Nephron progenitor cell (in vitro differentiated cells): ENCODE measurements around the gene MRPL52.

ENCODE experiments used
- DNase-seq: peaks from one replicate; pipeline ENCODE4 v3.0.0; 2021
- H3K27ac Mint-ChIP-seq: 2 replicates; pipeline ENCODE4 v1.8.0; 2021; ENCODE audit warnings: mild to moderate bottlenecking, moderate library complexity, mixed read lengths
- H3K27me3 Mint-ChIP-seq: 2 replicates; pipeline ENCODE4 v1.8.0; 2021; ENCODE audit warnings: mild to moderate bottlenecking, low read depth, mixed read lengths; ENCODE audit not compliant: poor library complexity
- H3K36me3 Mint-ChIP-seq: 2 replicates; pipeline ENCODE4 v1.8.0; 2021; ENCODE audit warnings: low read depth, mixed read lengths
- H3K4me1 Mint-ChIP-seq: 2 replicates; pipeline ENCODE4 v1.8.0; 2021; ENCODE audit warnings: mixed read lengths
- H3K4me3 Mint-ChIP-seq: 2 replicates; pipeline ENCODE4 v1.8.0; 2021; ENCODE audit warnings: mild to moderate bottlenecking, moderate library complexity, mixed read lengths
- H3K9me3 Mint-ChIP-seq: 2 replicates; pipeline ENCODE4 v1.8.0; 2021; ENCODE audit warnings: mild to moderate bottlenecking, moderate library complexity, mixed read lengths
- TF ChIP-seq, protein P1 (sequence below): fragments of 200-600 bp; sonication (generic); IDR thresholded peaks from 2 replicates; pipeline ENCODE4 v1.5.0; 2021; ENCODE audit warnings: antibody characterized with exemption

The MRPL52 gene

DNA sequence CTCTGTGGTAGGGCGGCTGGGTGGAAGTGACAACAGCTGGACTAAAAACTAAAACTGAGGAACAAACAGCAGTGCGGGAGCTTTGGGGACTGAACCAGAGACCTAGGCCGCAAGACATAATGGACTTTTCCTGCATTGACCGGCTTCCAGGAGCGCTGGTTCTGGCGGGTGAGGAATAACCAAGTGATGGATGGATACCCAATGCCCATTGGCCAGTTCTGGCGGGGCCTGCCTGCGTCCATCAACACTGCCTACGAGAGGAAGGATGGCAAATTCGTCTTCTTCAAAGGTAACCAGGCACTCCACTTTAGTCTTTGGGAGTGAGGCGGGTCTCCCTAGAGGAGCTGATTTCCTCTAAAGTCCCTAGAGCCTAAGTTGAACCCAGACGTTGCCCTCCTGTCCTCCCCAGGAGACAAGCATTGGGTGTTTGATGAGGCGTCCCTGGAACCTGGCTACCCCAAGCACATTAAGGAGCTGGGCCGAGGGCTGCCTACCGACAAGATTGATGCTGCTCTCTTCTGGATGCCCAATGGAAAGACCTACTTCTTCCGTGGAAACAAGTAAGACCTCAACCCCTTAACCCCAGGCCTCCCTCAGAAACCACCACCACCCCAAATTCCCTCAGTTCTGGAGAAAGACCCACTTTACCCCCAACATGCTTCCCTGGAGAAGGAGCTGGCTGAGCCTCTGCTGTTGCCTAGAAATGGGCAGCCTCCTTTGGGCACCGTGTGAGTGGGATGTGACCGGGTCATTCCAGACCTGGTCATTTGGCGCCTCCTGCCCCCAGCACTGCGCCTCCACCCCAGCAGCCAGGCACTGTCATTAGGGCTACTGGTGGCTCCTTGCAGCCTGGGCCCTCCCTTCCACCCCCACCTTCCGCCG is 14.8 kb downstream of the MRPL52 start:
- H3K27ac Mint-ChIP-seq, result peak overlapping the region; percentile 69
- no peaks in the 10 kb centered on the region for H3K27me3 Mint-ChIP-seq
- no peaks in the 10 kb centered on the region for H3K9me3 Mint-ChIP-seq
- H3K4me3 Mint-ChIP-seq, result no peak overlapping the region
- peaks cover 59% of the 10 kb centered on the region for H3K36me3 Mint-ChIP-seq
- no peak for DNase-seq
- peaks cover 48% of the 10 kb centered on the region for H3K4me1 Mint-ChIP-seq
- TF ChIP-seq, protein P1, sequence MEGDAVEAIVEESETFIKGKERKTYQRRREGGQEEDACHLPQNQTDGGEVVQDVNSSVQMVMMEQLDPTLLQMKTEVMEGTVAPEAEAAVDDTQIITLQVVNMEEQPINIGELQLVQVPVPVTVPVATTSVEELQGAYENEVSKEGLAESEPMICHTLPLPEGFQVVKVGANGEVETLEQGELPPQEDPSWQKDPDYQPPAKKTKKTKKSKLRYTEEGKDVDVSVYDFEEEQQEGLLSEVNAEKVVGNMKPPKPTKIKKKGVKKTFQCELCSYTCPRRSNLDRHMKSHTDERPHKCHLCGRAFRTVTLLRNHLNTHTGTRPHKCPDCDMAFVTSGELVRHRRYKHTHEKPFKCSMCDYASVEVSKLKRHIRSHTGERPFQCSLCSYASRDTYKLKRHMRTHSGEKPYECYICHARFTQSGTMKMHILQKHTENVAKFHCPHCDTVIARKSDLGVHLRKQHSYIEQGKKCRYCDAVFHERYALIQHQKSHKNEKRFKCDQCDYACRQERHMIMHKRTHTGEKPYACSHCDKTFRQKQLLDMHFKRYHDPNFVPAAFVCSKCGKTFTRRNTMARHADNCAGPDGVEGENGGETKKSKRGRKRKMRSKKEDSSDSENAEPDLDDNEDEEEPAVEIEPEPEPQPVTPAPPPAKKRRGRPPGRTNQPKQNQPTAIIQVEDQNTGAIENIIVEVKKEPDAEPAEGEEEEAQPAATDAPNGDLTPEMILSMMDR, result no peak

- no peaks in the 10 kb centered on the region for H3K27me3 Mint-ChIP-seq
- H3K27ac Mint-ChIP-seq, result peak overlapping the region; percentile 69
- peaks cover 59% of the 10 kb centered on the region for H3K36me3 Mint-ChIP-seq
- TF ChIP-seq, protein P1, result no peak
- peaks cover 49% of the 10 kb centered on the region for H3K4me1 Mint-ChIP-seq
- H3K4me3 Mint-ChIP-seq, result no peak overlapping the region
- H3K9me3 Mint-ChIP-seq, result no peaks in the 10 kb centered on the region
- no peak for DNase-seq
These were observed 15.4 kb downstream of the MRPL52 start for GRCh38 chr14:22845103-22845394.

- Mint-ChIP-seq H3K4me1 (peaks cover 50% of the 10 kb centered on the region), H3K4me3 (no peak overlapping the region), H3K9me3 (no peaks in the 10 kb centered on the region), H3K36me3 (peaks cover 50% of the 10 kb centered on the region), H3K27ac (peak overlapping the region; percentile 91), H3K27me3 (no peaks in the 10 kb centered on the region)
- TF ChIP-seq, protein P1, result no peak
- no peak for DNase-seq
These were observed 16.3 kb downstream of the MRPL52 start for GRCh38 chr14:22845821-22846625.

GRCh38 chr14:22846811-22847307 is 17.2 kb downstream of the MRPL52 start:
- Mint-ChIP-seq H3K27ac (peak overlapping the region; percentile 90), H3K36me3 (peaks cover 44% of the 10 kb centered on the region), H3K27me3 (no peaks in the 10 kb centered on the region), H3K4me3 (no peak overlapping the region), H3K9me3 (no peaks in the 10 kb centered on the region), H3K4me1 (peaks cover 50% of the 10 kb centered on the region)
- DNase-seq, result no peak
- TF ChIP-seq, protein P1, result no peak

DNA sequence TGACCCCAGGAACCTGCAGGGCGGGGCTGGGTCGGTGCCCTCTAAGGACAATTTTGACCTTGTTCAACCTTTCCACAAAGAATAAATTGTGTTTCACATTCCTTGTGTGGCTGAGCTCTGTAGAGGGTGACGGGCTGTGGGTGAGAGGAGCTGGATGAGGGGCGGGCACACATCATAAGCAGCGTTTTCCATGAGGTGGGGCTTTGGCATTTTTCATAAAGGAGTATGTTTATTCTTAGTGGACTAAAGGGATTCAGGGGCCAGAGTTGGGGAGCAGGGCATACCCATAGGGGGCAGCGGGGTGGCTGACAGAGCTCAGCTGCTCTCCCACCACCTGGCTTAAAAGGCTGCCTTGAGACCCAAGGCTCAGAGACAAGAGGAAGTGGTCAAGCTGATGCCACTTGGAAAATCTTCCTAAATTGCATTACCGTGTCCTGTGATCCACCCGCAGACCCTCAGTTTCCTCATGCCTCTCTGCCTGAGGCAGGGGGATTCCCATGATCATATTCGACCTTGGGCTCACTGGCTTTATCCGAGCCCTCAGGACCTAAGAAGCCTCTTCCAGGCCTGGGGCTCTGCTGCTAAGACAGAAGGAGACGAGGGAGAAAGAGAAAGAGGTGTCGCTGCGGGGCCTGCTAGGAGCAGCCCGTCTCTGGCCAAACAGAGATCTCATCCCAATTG is 18.1 kb downstream of the MRPL52 start:
- Mint-ChIP-seq H3K4me1 (peaks cover 53% of the 10 kb centered on the region), H3K4me3 (peak overlapping the region; percentile 47), H3K27ac (peak overlapping the region; percentile 99), H3K27me3 (no peaks in the 10 kb centered on the region), H3K9me3 (no peaks in the 10 kb centered on the region), H3K36me3 (peaks cover 35% of the 10 kb centered on the region)
- TF ChIP-seq, protein P1, result no peak
- no peak for DNase-seq
